22Rv1 (cell line): ENCODE results near the gene ALG9.

Experiments used
- CTCF ChIP-seq: fragments of 450-650 bp; IDR thresholded peaks from 2 replicates; pipeline ENCODE4 v1.5.1; 2017; ENCODE audit warnings: mild to moderate bottlenecking
- ZFX ChIP-seq: fragments of 450-650 bp; IDR thresholded peaks from 2 replicates; pipeline ENCODE4 v1.6.1; 2017; ENCODE audit warnings: antibody characterized with exemption, borderline replicate concordance

DNA sequence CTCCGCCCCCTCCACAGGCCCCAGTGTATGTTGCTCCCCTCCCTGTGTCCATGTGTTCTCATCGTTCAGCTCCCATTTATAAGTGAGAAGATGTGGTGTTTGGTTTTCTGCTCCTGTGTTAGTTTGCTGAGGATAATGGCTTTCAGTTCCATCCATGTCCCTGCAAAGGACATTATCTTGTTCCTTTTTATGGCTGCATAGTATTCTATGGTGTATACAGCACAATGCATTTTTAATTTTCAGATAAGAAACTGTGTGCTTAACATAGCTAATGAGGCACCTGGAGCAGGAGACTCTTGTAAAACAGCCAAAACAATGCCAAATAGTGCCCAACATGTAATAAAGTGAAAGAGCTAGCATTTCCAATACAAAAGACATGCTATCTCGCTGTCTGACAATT lies 21.8 kb downstream of the ALG9 start:
- TF ChIP-seq CTCF (no peak), ZFX (no peak)
